ENCODE results near the gene STK10.

The STK10 gene

GRCh38 chr5:172105811-172106210 is 82.2 kb downstream of the STK10 start:
- DNase-seq, result no peak

GRCh38 chr5:172104801-172105701 is 83.0 kb downstream of the STK10 start:
- no peak for DNase-seq

GRCh38 chr5:172104021-172104420 is 84.0 kb downstream of the STK10 start:
- no peak for DNase-seq

- no peak for DNase-seq
These were observed 85.0 kb downstream of the STK10 start for GRCh38 chr5:172102913-172103626.

GRCh38 chr5:172102218-172102870 is 85.7 kb downstream of the STK10 start:
- DNase-seq, result no peak

- DNase-seq, result no peak
These were observed 86.3 kb downstream of the STK10 start for GRCh38 chr5:172101547-172102217.

- DNase-seq, result no peak
These were observed 89.1 kb downstream of the STK10 start for GRCh38 chr5:172098883-172099282.

GRCh38 chr5:172098046-172098445 is 90.0 kb downstream of the STK10 start:
- no peak for DNase-seq

- no peak for DNase-seq
These were observed 90.7 kb downstream of the STK10 start for GRCh38 chr5:172097356-172097755.

GRCh38 chr5:172096207-172096940 is 91.7 kb downstream of the STK10 start:
- DNase-seq, result no peak

- no peak for DNase-seq
These were observed 92.4 kb downstream of the STK10 start for GRCh38 chr5:172095368-172096206.

- DNase-seq, result no peak
These were observed 94.1 kb downstream of the STK10 start for GRCh38 chr5:172093965-172094364.

- DNase-seq, result no peak
These were observed 94.5 kb downstream of the STK10 start for GRCh38 chr5:172093559-172093958.

GRCh38 chr5:172091956-172092732 is 95.9 kb downstream of the STK10 start:
- DNase-seq, result no peak

- no peak for DNase-seq
These were observed 97.0 kb downstream of the STK10 start for GRCh38 chr5:172090976-172091547.

GRCh38 chr5:172089298-172090117 is 98.5 kb downstream of the STK10 start:
- DNase-seq, result no peak

GRCh38 chr5:172088801-172089200 is 99.2 kb downstream of the STK10 start:
- DNase-seq, result no peak

- DNase-seq, result no peak
These were observed 101.6 kb downstream of the STK10 start for GRCh38 chr5:172086194-172086975.
